HFFc6 (cell line): Measurements from ENCODE around the gene TYRP1. TPM values are rescaled to one million over a fixed set of nuclear protein-coding genes. Genes with fewer than 3 reads are reported as not detected.

ENCODE experiments used
- DNase-seq: peaks from one replicate; pipeline ENCODE4 v3.0.0-alpha.2; 2018
- H3K27ac Mint-ChIP-seq: 2 replicates; pipeline ENCODE4 v1.8.0; 2020; ENCODE audit warnings: mild to moderate bottlenecking, mixed read lengths
- H3K27me3 Mint-ChIP-seq: 2 replicates; pipeline ENCODE4 v1.8.0; 2021; ENCODE audit warnings: mild to moderate bottlenecking, moderate library complexity, mixed read lengths; ENCODE audit not compliant: insufficient read depth
- H3K36me3 Mint-ChIP-seq: 2 replicates; pipeline ENCODE4 v1.8.0; 2021; ENCODE audit warnings: low read depth, mixed read lengths
- H3K4me1 Mint-ChIP-seq: 2 replicates; pipeline ENCODE4 v1.8.0; 2020; ENCODE audit warnings: low read depth, mixed read lengths
- H3K4me3 Mint-ChIP-seq: 2 replicates; pipeline ENCODE4 v1.8.0; 2020; ENCODE audit warnings: mild to moderate bottlenecking, moderate library complexity, mixed read lengths
- H3K9me3 Mint-ChIP-seq: 2 replicates; pipeline ENCODE4 v1.8.0; 2020; ENCODE audit warnings: mild to moderate bottlenecking, mixed read lengths
- total RNA-seq, 6 experiments: library from RNA; stranded (reverse); fragmentation: NEBNext Ultra II Directional; extraction: Animal tissue kit (Norgen Biotek cat#: 25700); gene quantifications; 2 replicates in 1 of 6; 3 replicates in 5 of 6; pipeline ENCODE4 v1.2.3, GENCODE V29; 2021
- TF ChIP-seq, protein P1 (sequence below): fragments of 200-600 bp; sonication (generic); IDR thresholded peaks from 2 replicates; pipeline ENCODE4 v1.5.0; 2021; ENCODE audit warnings: antibody characterized with exemption, mild to moderate bottlenecking

The TYRP1 gene
- total RNA-seq, 6 experiments from 2014 or later, result not detected

GRCh38 chr9:12712532-12712931 is 19.3 kb downstream of the TYRP1 start:
- H3K4me3 Mint-ChIP-seq, result no peak overlapping the region
- no peak overlapping the region for H3K27ac Mint-ChIP-seq
- DNase-seq, result no peak
- H3K36me3 Mint-ChIP-seq, result no peaks in the 10 kb centered on the region
- TF ChIP-seq, protein P1, sequence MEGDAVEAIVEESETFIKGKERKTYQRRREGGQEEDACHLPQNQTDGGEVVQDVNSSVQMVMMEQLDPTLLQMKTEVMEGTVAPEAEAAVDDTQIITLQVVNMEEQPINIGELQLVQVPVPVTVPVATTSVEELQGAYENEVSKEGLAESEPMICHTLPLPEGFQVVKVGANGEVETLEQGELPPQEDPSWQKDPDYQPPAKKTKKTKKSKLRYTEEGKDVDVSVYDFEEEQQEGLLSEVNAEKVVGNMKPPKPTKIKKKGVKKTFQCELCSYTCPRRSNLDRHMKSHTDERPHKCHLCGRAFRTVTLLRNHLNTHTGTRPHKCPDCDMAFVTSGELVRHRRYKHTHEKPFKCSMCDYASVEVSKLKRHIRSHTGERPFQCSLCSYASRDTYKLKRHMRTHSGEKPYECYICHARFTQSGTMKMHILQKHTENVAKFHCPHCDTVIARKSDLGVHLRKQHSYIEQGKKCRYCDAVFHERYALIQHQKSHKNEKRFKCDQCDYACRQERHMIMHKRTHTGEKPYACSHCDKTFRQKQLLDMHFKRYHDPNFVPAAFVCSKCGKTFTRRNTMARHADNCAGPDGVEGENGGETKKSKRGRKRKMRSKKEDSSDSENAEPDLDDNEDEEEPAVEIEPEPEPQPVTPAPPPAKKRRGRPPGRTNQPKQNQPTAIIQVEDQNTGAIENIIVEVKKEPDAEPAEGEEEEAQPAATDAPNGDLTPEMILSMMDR, result no peak
- peaks cover 2% of the 10 kb centered on the region; the same call in 1 of the 2 replicates for H3K27me3 Mint-ChIP-seq
- peaks cover 11% of the 10 kb centered on the region; the same call in 1 of the 2 replicates for H3K4me1 Mint-ChIP-seq
- H3K9me3 Mint-ChIP-seq, result no peaks in the 10 kb centered on the region

GRCh38 chr9:12715268-12715667 is 22.1 kb downstream of the TYRP1 start:
- no peak overlapping the region for H3K27ac Mint-ChIP-seq
- 0 out of 2 replicates have a peak, but pooled peaks cover 9% of the 10 kb centered on the region for H3K4me1 Mint-ChIP-seq
- H3K9me3 Mint-ChIP-seq, result no peaks in the 10 kb centered on the region
- no peak for DNase-seq
- no peaks in the 10 kb centered on the region for H3K36me3 Mint-ChIP-seq
- TF ChIP-seq, protein P1, result no peak
- H3K4me3 Mint-ChIP-seq, result no peak overlapping the region
- H3K27me3 Mint-ChIP-seq, result peaks cover 2% of the 10 kb centered on the region; the same call in 1 of the 2 replicates

DNA sequence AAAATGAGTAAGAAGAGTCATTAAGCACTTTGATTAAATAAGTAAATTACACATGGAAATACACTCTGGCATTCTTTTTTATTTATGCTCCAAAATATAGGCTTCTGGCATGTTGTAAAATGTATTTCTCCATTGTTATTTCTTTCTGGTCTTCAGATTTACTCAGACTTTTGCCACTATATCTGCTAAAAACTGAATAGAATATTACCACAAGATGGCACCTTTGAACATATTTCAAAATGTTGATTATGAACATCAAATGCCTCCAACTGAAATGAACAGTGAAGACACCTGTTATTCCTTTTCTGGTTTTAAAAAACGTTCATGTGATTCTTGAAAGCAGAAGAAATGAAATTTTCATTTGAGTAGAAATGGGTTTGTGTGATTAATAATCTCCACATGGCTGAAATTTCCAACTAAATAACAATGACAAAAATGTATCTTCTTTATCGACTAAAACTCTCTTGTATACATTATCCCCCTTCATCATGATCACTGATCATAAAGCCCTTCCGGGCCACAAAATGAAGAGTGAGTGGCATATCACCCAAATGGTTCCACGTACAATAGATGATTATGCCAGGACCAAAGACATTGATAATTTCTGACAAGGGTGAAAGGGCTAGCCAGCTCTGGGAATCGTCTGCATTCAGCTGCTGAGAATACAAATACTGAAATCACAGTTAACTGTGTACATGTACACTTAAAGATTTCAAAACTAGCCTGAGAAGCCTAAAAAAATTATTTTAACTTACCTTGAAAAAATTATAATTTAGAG is 23.8 kb downstream of the TYRP1 start:
- TF ChIP-seq, protein P1, result peak; percentile 54
- Mint-ChIP-seq H3K4me1 (0 out of 2 replicates have a peak, but pooled peaks cover 9% of the 10 kb centered on the region), H3K9me3 (no peaks in the 10 kb centered on the region), H3K36me3 (no peaks in the 10 kb centered on the region), H3K27ac (no peak overlapping the region), H3K4me3 (no peak overlapping the region), H3K27me3 (peaks cover 2% of the 10 kb centered on the region; the same call in 1 of the 2 replicates)
- no peak for DNase-seq

- no peak for DNase-seq
- H3K4me3 Mint-ChIP-seq, result no peak overlapping the region
- H3K4me1 Mint-ChIP-seq, result 0 out of 2 replicates have a peak, but pooled peaks cover 9% of the 10 kb centered on the region
- TF ChIP-seq, protein P1, result no peak
- no peaks in the 10 kb centered on the region for H3K27me3 Mint-ChIP-seq
- no peaks in the 10 kb centered on the region for H3K9me3 Mint-ChIP-seq
- no peak overlapping the region for H3K27ac Mint-ChIP-seq
- H3K36me3 Mint-ChIP-seq, result no peaks in the 10 kb centered on the region
Observed at GRCh38 chr9:12717907-12718306, 24.7 kb downstream of the TYRP1 start.

GRCh38 chr9:12718482-12719026 is 25.4 kb downstream of the TYRP1 start:
- Mint-ChIP-seq H3K4me1 (0 out of 2 replicates have a peak, but pooled peaks cover 9% of the 10 kb centered on the region), H3K27me3 (no peaks in the 10 kb centered on the region), H3K4me3 (no peak overlapping the region), H3K9me3 (no peaks in the 10 kb centered on the region), H3K36me3 (no peaks in the 10 kb centered on the region), H3K27ac (no peak overlapping the region)
- TF ChIP-seq, protein P1, result no peak
- no peak for DNase-seq
